Activated naive CD4-positive, alpha-beta T cell treated with anti-CD3 and anti-CD28 coated beads, Interleukin-2, amount 10 ng/mL, durations not matched to agents 7 days and 5 days (primary cell): Measurements from ENCODE around the gene C5AR2.
"Not testable (repeated sequence)": the region's sequence is repeated elsewhere in the genome, so short reads cannot be mapped to it uniquely, and the experiment has no call there.

Experiments used
- CTCF ChIA-PET: fragments of 350-600 bp; sonication (Branson Sonifier 250); formaldehyde crosslinking; loops from one replicate; lab custom pipeline; 2021; ENCODE audit warnings: antibody characterized with exemption; lab: Charles Lee
- DNase-seq: peaks from one replicate; pipeline ENCODE4 v3.0.0-alpha.2; 2020
- H3K27ac Mint-ChIP-seq: one replicate; pipeline ENCODE4 v1.8.0; 2021; ENCODE audit warnings: mild to moderate bottlenecking, moderate library complexity, mixed read lengths
- H3K27me3 Mint-ChIP-seq: one replicate; pipeline ENCODE4 v1.8.0; 2021; ENCODE audit warnings: mild to moderate bottlenecking, mixed read lengths
- H3K36me3 Mint-ChIP-seq: one replicate; pipeline ENCODE4 v1.8.0; 2021; ENCODE audit warnings: mixed read lengths
- H3K4me1 Mint-ChIP-seq: one replicate; pipeline ENCODE4 v1.8.0; 2021; ENCODE audit warnings: mixed read lengths
- H3K4me3 Mint-ChIP-seq: one replicate; pipeline ENCODE4 v1.8.0; 2021; ENCODE audit warnings: mild to moderate bottlenecking, moderate library complexity, mixed read lengths
- H3K9me3 Mint-ChIP-seq: one replicate; pipeline ENCODE4 v1.8.0; 2021; ENCODE audit warnings: mixed read lengths

Gene C5AR2

GRCh38 chr19:47313754-47314295 lies 18.1 kb upstream of the C5AR2 start:
- H3K4me3 Mint-ChIP-seq: no peak overlapping the region
- no peaks in the 10 kb centered on the region for H3K4me1 Mint-ChIP-seq
- CTCF ChIA-PET: interaction anchor here (0.7 kb wide), 1 partner anchor 77 kb away, joined by 3 read pairs; no protein-coding TSS in a partner anchor
- H3K27me3 Mint-ChIP-seq: peaks cover 57% of the 10 kb centered on the region
- H3K9me3 Mint-ChIP-seq: no peaks in the 10 kb centered on the region
- no peak overlapping the region for H3K27ac Mint-ChIP-seq
- H3K36me3 Mint-ChIP-seq: no peaks in the 10 kb centered on the region
- DNase-seq: no peak

DNA sequence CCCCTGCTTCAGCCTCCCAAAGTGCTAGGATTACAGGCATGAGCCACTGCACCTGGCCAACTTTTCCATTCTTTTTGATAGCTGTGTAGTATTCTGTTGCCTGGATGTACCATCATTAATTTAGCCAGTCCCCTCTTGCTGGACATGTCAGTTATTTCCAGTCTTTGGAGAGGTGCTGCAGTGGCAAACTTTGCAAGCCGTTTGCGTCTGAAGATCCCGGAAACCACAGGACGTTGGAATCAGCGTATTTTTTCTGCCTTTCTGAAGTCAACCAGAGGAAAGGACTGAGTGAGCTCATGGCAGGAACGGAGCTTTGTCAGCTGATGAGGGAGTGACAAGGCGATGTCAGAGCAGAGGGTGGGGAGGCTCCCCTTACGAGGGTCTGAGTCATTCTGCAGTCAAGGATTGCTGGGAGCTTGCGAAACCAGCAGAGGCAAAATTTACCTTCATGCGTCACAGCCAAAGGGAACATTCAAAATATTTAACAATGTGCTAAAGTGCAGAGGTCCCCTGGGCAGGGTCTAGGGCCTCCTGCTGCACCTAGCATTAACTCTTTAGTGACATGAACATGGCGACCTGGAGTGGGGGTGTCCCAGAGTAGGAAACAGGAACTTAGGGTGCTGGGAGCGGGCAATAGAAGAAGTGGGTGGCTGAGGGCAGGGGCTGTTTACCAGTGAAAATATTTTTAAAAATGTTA lies 16.7 kb upstream of the C5AR2 start:
- CTCF ChIA-PET: no interaction called here
- no peak overlapping the region for H3K27ac Mint-ChIP-seq
- no peaks in the 10 kb centered on the region for H3K4me1 Mint-ChIP-seq
- no peak for DNase-seq
- H3K4me3 Mint-ChIP-seq: no peak overlapping the region
- peaks cover 43% of the 10 kb centered on the region for H3K27me3 Mint-ChIP-seq
- H3K36me3 Mint-ChIP-seq: no peaks in the 10 kb centered on the region
- no peaks in the 10 kb centered on the region for H3K9me3 Mint-ChIP-seq

GRCh38 chr19:47316513-47316912 lies 15.5 kb upstream of the C5AR2 start:
- H3K4me3 Mint-ChIP-seq: no peak overlapping the region
- CTCF ChIA-PET: interaction anchor here (1.6 kb wide), 1 partner anchor 74 kb away, joined by 3 read pairs; no protein-coding TSS in a partner anchor
- peaks cover 43% of the 10 kb centered on the region for H3K27me3 Mint-ChIP-seq
- no peaks in the 10 kb centered on the region for H3K9me3 Mint-ChIP-seq
- H3K27ac Mint-ChIP-seq: no peak overlapping the region
- H3K36me3 Mint-ChIP-seq: no peaks in the 10 kb centered on the region
- DNase-seq: no peak
- no peaks in the 10 kb centered on the region for H3K4me1 Mint-ChIP-seq

DNA sequence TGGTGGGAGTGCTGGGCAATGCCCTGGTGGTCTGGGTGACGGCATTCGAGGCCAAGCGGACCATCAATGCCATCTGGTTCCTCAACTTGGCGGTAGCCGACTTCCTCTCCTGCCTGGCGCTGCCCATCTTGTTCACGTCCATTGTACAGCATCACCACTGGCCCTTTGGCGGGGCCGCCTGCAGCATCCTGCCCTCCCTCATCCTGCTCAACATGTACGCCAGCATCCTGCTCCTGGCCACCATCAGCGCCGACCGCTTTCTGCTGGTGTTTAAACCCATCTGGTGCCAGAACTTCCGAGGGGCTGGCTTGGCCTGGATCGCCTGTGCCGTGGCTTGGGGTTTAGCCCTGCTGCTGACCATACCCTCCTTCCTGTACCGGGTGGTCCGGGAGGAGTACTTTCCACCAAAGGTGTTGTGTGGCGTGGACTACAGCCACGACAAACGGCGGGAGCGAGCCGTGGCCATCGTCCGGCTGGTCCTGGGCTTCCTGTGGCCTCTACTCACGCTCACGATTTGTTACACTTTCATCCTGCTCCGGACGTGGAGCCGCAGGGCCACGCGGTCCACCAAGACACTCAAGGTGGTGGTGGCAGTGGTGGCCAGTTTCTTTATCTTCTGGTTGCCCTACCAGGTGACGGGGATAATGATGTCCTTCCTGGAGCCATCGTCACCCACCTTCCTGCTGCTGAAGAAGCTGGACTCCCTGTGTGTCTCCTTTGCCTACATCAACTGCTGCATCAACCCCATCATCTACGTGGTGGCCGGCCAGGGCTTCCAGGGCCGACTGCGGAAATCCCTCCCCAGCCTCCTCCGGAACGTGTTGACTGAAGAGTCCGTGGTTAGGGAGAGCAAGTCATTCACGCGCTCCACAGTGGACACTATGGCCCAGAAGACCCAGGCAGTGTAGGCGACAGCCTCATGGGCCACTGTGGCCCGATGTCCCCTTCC lies 11.8 kb upstream of the C5AR2 start:
- Mint-ChIP-seq H3K4me3 (no peak overlapping the region), H3K27me3 (peaks cover 55% of the 10 kb centered on the region), H3K4me1 (no peaks in the 10 kb centered on the region), H3K36me3 (no peaks in the 10 kb centered on the region), H3K9me3 (no peaks in the 10 kb centered on the region), H3K27ac (no peak overlapping the region)
- no peak for DNase-seq
- CTCF ChIA-PET: no interaction called here

GRCh38 chr19:47321630-47322029 lies 10.3 kb upstream of the C5AR2 start:
- H3K27me3 Mint-ChIP-seq: peaks cover 49% of the 10 kb centered on the region
- CTCF ChIA-PET: interaction anchor here (1.0 kb wide), 1 partner anchor 27 kb away, joined by 4 read pairs; the partner anchor contains the start of gene DHX34
- H3K27ac Mint-ChIP-seq: no peak overlapping the region

DNA sequence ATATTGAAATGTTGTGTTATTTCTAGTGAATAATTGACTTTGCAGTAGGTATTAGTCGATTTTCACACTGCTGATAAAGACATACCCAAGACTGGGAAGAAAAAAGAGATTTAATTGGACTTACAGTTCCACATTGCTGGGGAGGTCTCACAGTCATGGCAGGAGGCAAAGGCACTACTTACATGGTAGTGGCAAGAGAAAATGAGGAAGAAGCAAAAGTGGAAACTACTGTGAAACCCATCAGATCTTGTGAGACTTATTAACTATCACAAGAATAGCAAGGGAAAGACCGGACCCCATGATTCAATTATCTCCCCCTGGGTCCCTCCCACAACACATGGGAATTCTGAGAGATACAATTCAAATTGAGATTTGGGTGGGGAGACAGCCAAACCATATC lies 9.9 kb upstream of the C5AR2 start:
- Mint-ChIP-seq H3K9me3 (no peaks in the 10 kb centered on the region), H3K27me3 (peaks cover 48% of the 10 kb centered on the region), H3K36me3 (no peaks in the 10 kb centered on the region), H3K4me3 (no peak overlapping the region), H3K27ac (no peak overlapping the region), H3K4me1 (no peaks in the 10 kb centered on the region)
- no peak for DNase-seq
- CTCF ChIA-PET: interaction anchor here (1.0 to 1.9 kb wide), 2 partner anchors 13 to 27 kb away, joined by 4 read pairs; partner anchors contain the start of genes C5AR1 and DHX34

More at GRCh38 chr19:47321630-47322029, 10.3 kb upstream of the C5AR2 start:
- Mint-ChIP-seq H3K4me3 (no peak overlapping the region), H3K36me3 (no peaks in the 10 kb centered on the region), H3K9me3 (no peaks in the 10 kb centered on the region), H3K4me1 (no peaks in the 10 kb centered on the region)
- DNase-seq: no peak

GRCh38 chr19:47323409-47323808 lies 8.6 kb upstream of the C5AR2 start:
- H3K9me3 Mint-ChIP-seq: no peaks in the 10 kb centered on the region
- no peak for DNase-seq
- H3K4me3 Mint-ChIP-seq: no peak overlapping the region
- H3K27me3 Mint-ChIP-seq: peaks cover 48% of the 10 kb centered on the region
- H3K4me1 Mint-ChIP-seq: no peaks in the 10 kb centered on the region
- CTCF ChIA-PET: interaction anchor here (1.9 kb wide), 1 partner anchor 14 kb away, joined by 4 read pairs; the partner anchor contains the start of gene C5AR1
- no peaks in the 10 kb centered on the region for H3K36me3 Mint-ChIP-seq
- no peak overlapping the region for H3K27ac Mint-ChIP-seq

- H3K27me3 Mint-ChIP-seq: peaks cover 48% of the 10 kb centered on the region
- no peaks in the 10 kb centered on the region for H3K36me3 Mint-ChIP-seq
- CTCF ChIA-PET: interaction anchor here (1.9 kb wide), 1 partner anchor 15 kb away, joined by 4 read pairs; the partner anchor contains the start of gene C5AR1
- H3K27ac Mint-ChIP-seq: no peak overlapping the region
- H3K9me3 Mint-ChIP-seq: no peaks in the 10 kb centered on the region
- no peaks in the 10 kb centered on the region for H3K4me1 Mint-ChIP-seq
- no peak for DNase-seq
- no peak overlapping the region for H3K4me3 Mint-ChIP-seq
Measured at GRCh38 chr19:47323872-47324271, 8.1 kb upstream of the C5AR2 start.

DNA sequence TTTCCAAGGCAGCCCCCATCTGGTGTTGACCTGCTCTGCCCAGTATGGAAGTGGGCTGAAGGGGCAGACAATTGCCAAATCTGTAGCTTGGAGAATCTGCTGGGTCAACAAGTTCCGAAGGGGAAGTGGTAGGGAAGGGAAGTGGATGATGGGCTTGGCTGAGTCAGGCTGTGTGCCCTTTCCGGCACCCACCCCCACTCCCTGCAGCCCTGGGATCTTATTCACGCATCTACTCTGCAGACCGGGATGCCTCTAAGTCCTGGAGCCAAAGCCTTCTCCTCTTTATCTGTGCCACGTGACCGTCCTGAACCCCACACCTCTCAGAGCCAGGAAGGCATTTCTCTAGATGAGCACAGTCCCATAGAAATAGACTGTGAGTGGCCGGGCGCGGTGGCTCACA lies 7.5 kb upstream of the C5AR2 start:
- no peak overlapping the region for H3K4me3 Mint-ChIP-seq
- no peaks in the 10 kb centered on the region for H3K9me3 Mint-ChIP-seq
- CTCF ChIA-PET: no interaction called here
- H3K4me1 Mint-ChIP-seq: no peaks in the 10 kb centered on the region
- H3K36me3 Mint-ChIP-seq: no peaks in the 10 kb centered on the region
- peaks cover 49% of the 10 kb centered on the region for H3K27me3 Mint-ChIP-seq
- no peak for DNase-seq
- H3K27ac Mint-ChIP-seq: no peak overlapping the region

DNA sequence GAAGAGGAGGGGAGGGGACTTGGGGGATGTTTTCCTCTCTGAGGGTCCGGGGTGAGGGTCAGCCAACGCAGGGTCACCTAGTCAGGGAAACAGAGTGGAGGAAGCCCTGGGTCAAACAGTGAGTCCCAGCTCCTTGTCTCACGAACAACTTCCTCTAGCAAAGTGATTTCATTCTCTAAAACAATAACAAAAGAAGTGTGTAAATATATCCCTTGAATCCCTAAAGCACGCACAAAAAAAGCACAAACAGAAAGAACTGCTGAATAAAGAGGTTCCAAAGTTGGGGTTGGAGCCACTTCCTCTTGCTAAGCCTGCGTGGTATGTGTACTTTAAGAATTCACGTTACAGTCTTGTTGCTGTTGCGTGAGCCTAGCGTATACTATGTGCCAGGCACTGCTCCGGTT lies 1.5 kb upstream of the C5AR2 start:
- H3K9me3 Mint-ChIP-seq: no peaks in the 10 kb centered on the region
- H3K4me3 Mint-ChIP-seq: no peak overlapping the region
- CTCF ChIA-PET: interaction anchor here (1.3 kb wide), 1 partner anchor 18 kb away, joined by 5 read pairs; the partner anchor contains the start of gene DHX34
- peaks cover 8% of the 10 kb centered on the region for H3K4me1 Mint-ChIP-seq
- peak overlapping the region; percentile 33 for H3K27ac Mint-ChIP-seq
- peaks cover 37% of the 10 kb centered on the region for H3K27me3 Mint-ChIP-seq
- DNase-seq: no peak
- no peaks in the 10 kb centered on the region for H3K36me3 Mint-ChIP-seq

- H3K4me3 Mint-ChIP-seq: no peak overlapping the region
- H3K4me1 Mint-ChIP-seq: peaks cover 17% of the 10 kb centered on the region
- no peak for DNase-seq
- CTCF ChIA-PET: interaction anchor here (0.7 kb wide), 1 partner anchor 46 kb away, joined by 4 read pairs; no protein-coding TSS in a partner anchor
- H3K36me3 Mint-ChIP-seq: no peaks in the 10 kb centered on the region
- peaks cover 33% of the 10 kb centered on the region for H3K27me3 Mint-ChIP-seq
- no peak overlapping the region for H3K27ac Mint-ChIP-seq
- H3K9me3 Mint-ChIP-seq: no peaks in the 10 kb centered on the region
Measured at GRCh38 chr19:47331490-47331889, 485 bp upstream of the C5AR2 start.

- not testable (repeated sequence) for H3K9me3 Mint-ChIP-seq, H3K4me3 Mint-ChIP-seq, H3K36me3 Mint-ChIP-seq
- H3K27ac Mint-ChIP-seq: peak overlapping the region; percentile 89
- CTCF ChIA-PET: interaction anchor here (1.6 kb wide), 1 partner anchor 11 kb away, joined by 5 read pairs; the partner anchor contains the start of gene DHX34
- H3K4me1 Mint-ChIP-seq: peaks cover 22% of the 10 kb centered on the region
- H3K27me3 Mint-ChIP-seq: peaks cover 25% of the 10 kb centered on the region
- DNase-seq: peak; percentile 54
Measured at GRCh38 chr19:47336765-47337718, 5.1 kb downstream of the C5AR2 start.
